Muscle of arm (tissue), 12 donors: ENCODE data around the gene SYT15. TPM values are rescaled to one million over a fixed set of nuclear protein-coding genes. Genes with fewer than 3 reads are reported as not detected.
"Not testable (repeated sequence)": the region's sequence is repeated elsewhere in the genome, so short reads cannot be mapped to it uniquely, and the experiment has no call there.

Source experiments
- DNase-seq: peaks from one replicate; pipeline ENCODE4 v3.0.0-alpha.2; 2013
- polyA plus RNA-seq, 12 donors: library from polyadenylated mRNA; unstranded; fragments of 120-200 nt; gene quantifications; one replicate each; pipeline ENCODE4 v1.2.1, GENCODE V29; 2013; ENCODE audit not compliant: insufficient read length in 12 of 12

The SYT15 gene
- polyA plus RNA-seq, 12 donors: 2.8 to 8.3 (median 5.4) TPM; not detected in 2

- DNase-seq: no peak
Measured at GRCh38 chr10:46556515-46557318, 22.2 kb upstream of the SYT15 start, which contains the start of gene GPRIN2. Gene GPRIN2 (minus strand): TSS chr10:46556658. CDS start chr10:46550736, 5,922 bp downstream.

- no peak for DNase-seq
Measured at GRCh38 chr10:46557319-46558121, 21.4 kb upstream of the SYT15 start.

GRCh38 chr10:46558122-46558391 lies 20.9 kb upstream of the SYT15 start:
- no peak for DNase-seq

- no peak for DNase-seq
Measured at GRCh38 chr10:46558392-46559185, 20.3 kb upstream of the SYT15 start.

GRCh38 chr10:46559231-46559671 lies 19.7 kb upstream of the SYT15 start:
- no peak for DNase-seq

GRCh38 chr10:46560381-46560780 lies 18.5 kb upstream of the SYT15 start:
- DNase-seq: no peak

GRCh38 chr10:46560952-46561351 lies 18.0 kb upstream of the SYT15 start:
- no peak for DNase-seq

GRCh38 chr10:46565591-46566332 lies 13.2 kb upstream of the SYT15 start:
- peak; percentile 41 for DNase-seq

- not testable (repeated sequence) for DNase-seq
Measured at GRCh38 chr10:46567151-46567550, 11.8 kb upstream of the SYT15 start.

GRCh38 chr10:46570655-46571054 lies 8.3 kb upstream of the SYT15 start:
- not testable (repeated sequence) for DNase-seq

GRCh38 chr10:46572765-46573164 lies 6.2 kb upstream of the SYT15 start:
- not testable (repeated sequence) for DNase-seq

- DNase-seq: not testable (repeated sequence)
Measured at GRCh38 chr10:46573314-46573713, 5.6 kb upstream of the SYT15 start.

- not testable (repeated sequence) for DNase-seq
Measured at GRCh38 chr10:46573884-46574283, 5.0 kb upstream of the SYT15 start.

- not testable (repeated sequence) for DNase-seq
Measured at GRCh38 chr10:46577624-46578473, 1.1 kb upstream of the SYT15 start.

- not testable (repeated sequence) for DNase-seq
Measured at GRCh38 chr10:46579378-46579777, 450 bp downstream of the SYT15 start.

GRCh38 chr10:46581997-46582396 lies 3.1 kb downstream of the SYT15 start:
- DNase-seq: not testable (repeated sequence)

GRCh38 chr10:46582568-46582967 lies 3.6 kb downstream of the SYT15 start:
- not testable (repeated sequence) for DNase-seq

- DNase-seq: not testable (repeated sequence)
Measured at GRCh38 chr10:46584196-46584595, 5.3 kb downstream of the SYT15 start.

GRCh38 chr10:46585246-46585645 lies 6.3 kb downstream of the SYT15 start:
- not testable (repeated sequence) for DNase-seq

- DNase-seq: not testable (repeated sequence)
Measured at GRCh38 chr10:46587546-46587945, 8.6 kb downstream of the SYT15 start.
